Measurements from ENCODE around the gene UNC5B. TPM values are rescaled to one million over a fixed set of nuclear protein-coding genes. Genes with fewer than 3 reads are reported as not detected.

UNC5B gene
- total and polyA plus RNA-seq, 11 donors = 4.8 to 22.8 (median 10.1) TPM

GRCh38 chr10:71191551-71192076, 20.8 kb upstream of the UNC5B start:
- H3K9me3 ChIP-seq = peaks cover 0 to 6% (median 0%) of the 10 kb centered on the region in 12 donors
- no peak overlapping the region for H3K4me3 ChIP-seq
- H3K4me1 ChIP-seq = peaks cover 0 to 23% (median 11%) of the 10 kb centered on the region in 12 donors
- no peak overlapping the region for H3K27ac ChIP-seq
- 34 to 44% (median 41%) methylated on average over 13 of the region's 13 CpGs for WGBS, 4 donors
- no peaks in the 10 kb centered on the region for H3K36me3 ChIP-seq
- peaks cover 0 to 7% (median 0%) of the 10 kb centered on the region in 9 donors for H3K27me3 ChIP-seq
- TF ChIP-seq, protein P1, sequence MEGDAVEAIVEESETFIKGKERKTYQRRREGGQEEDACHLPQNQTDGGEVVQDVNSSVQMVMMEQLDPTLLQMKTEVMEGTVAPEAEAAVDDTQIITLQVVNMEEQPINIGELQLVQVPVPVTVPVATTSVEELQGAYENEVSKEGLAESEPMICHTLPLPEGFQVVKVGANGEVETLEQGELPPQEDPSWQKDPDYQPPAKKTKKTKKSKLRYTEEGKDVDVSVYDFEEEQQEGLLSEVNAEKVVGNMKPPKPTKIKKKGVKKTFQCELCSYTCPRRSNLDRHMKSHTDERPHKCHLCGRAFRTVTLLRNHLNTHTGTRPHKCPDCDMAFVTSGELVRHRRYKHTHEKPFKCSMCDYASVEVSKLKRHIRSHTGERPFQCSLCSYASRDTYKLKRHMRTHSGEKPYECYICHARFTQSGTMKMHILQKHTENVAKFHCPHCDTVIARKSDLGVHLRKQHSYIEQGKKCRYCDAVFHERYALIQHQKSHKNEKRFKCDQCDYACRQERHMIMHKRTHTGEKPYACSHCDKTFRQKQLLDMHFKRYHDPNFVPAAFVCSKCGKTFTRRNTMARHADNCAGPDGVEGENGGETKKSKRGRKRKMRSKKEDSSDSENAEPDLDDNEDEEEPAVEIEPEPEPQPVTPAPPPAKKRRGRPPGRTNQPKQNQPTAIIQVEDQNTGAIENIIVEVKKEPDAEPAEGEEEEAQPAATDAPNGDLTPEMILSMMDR (IDR thresholded peaks at IDR 0.05) = no peak
- TF ChIP-seq POLR2A (IDR thresholded peaks at IDR 0.05) = no peak
- intact Hi-C loops (cut with DNase I) = no loop called here
- ATAC-seq = no peak
- no peak for DNase-seq

- Histone ChIP-seq H3K27ac (no peak overlapping the region), H3K9me3 (peaks cover 0 to 25% (median 11%) of the 10 kb centered on the region in 12 donors), H3K4me3 (no peak overlapping the region), H3K27me3 (peaks cover 0 to 7% (median 0%) of the 10 kb centered on the region in 9 donors), H3K4me1 (peaks cover 0 to 9% (median 0%) of the 10 kb centered on the region in 12 donors), H3K36me3 (no peaks in the 10 kb centered on the region)
- 94 to 100% (median 96%) methylated on average over 2 to 3 of the region's 3 CpGs for WGBS, 4 donors
- DNase-seq = no peak
- intact Hi-C loops (cut with DNase I) = no loop called here
- ATAC-seq = no peak
- no peak for TF ChIP-seq POLR2A (IDR thresholded peaks at IDR 0.05)
- TF ChIP-seq, protein P1 (IDR thresholded peaks at IDR 0.05) = no peak
Observed at GRCh38 chr10:71193516-71193915, 18.9 kb upstream of the UNC5B start.

DNA sequence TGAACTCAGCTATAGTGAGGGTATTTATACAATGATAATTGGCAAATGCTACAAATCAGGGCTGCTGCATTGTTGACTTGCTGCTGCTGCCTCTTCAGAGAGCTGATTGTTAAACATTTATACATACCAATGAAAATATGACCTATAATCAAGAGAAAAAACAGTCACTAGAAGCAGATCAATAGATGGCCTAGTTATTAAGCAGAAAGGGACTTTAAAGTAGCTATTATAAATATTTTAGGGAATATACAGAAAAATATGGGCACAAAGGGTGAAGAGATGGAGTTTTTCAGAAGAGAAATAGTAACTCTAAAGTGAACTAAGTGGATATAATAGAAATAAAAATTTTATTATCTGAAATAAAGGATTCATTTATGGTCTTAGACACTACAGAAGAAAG, 14.4 kb upstream of the UNC5B start:
- DNase-seq (no peak), ATAC-seq (no peak)
- TF ChIP-seq, protein P1 (IDR thresholded peaks at IDR 0.05) = no peak
- no peak for TF ChIP-seq POLR2A (IDR thresholded peaks at IDR 0.05)

DNA sequence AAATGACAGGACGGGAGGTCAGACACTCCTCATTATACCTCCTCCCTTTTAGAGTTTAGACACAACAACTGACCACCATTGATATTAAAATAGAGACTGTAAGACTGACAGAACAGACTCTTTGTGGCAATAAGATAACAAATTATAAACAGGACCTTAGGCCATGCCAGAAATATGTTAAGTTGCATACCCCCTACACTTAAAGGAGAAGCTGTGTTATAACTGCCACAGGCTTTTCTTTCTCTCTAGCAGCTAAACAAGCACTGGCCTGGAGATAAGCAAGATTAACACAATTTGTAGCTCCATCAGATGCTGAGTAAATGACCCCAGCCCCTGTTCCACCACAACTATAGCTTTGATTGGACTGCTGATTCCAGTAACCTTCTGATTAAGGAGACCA, 10.5 kb upstream of the UNC5B start:
- Histone ChIP-seq H3K4me1 (peaks cover 0 to 11% (median 0%) of the 10 kb centered on the region in 12 donors), H3K27me3 (no peaks in the 10 kb centered on the region), H3K4me3 (no peak overlapping the region), H3K9me3 (peaks cover 0 to 26% (median 16%) of the 10 kb centered on the region in 12 donors), H3K36me3 (no peaks in the 10 kb centered on the region), H3K27ac (peak overlapping the region in 4 of 12 donors; percentile 4 to 53 (median 28))
- intact Hi-C loops (cut with DNase I) = loop anchor here in 5 of 10 donors (5.0 to 10.0 kb wide), 5 partner anchors 127 to 295 kb away; no protein-coding TSS in a partner anchor
- no peak for TF ChIP-seq POLR2A (IDR thresholded peaks at IDR 0.05)
- TF ChIP-seq, protein P1 (IDR thresholded peaks at IDR 0.05) = no peak
- DNase-seq (no peak), ATAC-seq (peak in 1 of 4 donors; percentile 32)
- WGBS, 4 donors = 0 to 62% (median 44%) methylated on average over 1 of the region's 1 CpG

More for the DNA sequence above, 14.4 kb upstream of the UNC5B start:
- Histone ChIP-seq H3K9me3 (peaks cover 0 to 31% (median 16%) of the 10 kb centered on the region in 12 donors), H3K27me3 (no peaks in the 10 kb centered on the region), H3K36me3 (no peaks in the 10 kb centered on the region), H3K4me1 (peaks cover 0 to 11% (median 0%) of the 10 kb centered on the region in 12 donors), H3K27ac (no peak overlapping the region), H3K4me3 (no peak overlapping the region)
- intact Hi-C loops (cut with DNase I) = no loop called here
